ENCODE data around the gene PCYT1B. TPM values are rescaled to one million over a fixed set of nuclear protein-coding genes. Genes with fewer than 3 reads are reported as not detected.

PCYT1B gene
- polyA plus RNA-seq, 3 donors: 0.15 TPM; not detected in 2

DNA sequence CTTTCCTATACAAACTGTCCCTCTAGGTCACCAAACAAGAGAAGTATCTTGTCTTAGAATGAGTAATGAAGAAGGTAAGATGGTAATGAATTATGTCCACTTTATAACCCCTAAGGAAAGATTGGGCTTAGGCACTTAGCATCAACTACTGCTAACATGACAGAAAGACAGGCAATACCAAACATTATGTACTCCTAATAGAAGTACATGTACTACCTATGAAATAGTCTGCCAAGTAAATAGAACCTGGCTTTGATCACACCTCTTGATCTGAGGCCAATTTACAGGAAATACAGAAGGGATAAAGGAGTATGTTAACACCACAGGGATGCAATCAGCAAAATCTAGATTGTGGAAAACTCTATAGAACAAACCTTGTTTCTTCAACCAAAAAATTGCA, 14.1 kb upstream of the PCYT1B start:
- Histone ChIP-seq H3K9ac (ENCODE audit: insufficient read depth, low read length, poor library complexity, severe bottlenecking) (no peak overlapping the region), H2AFZ (ENCODE audit: insufficient read depth, low read depth, low read length, poor library complexity, severe bottlenecking) (no peak overlapping the region), H3K27me3 (ENCODE audit: control insufficient read depth in 2 of 2, insufficient read depth in 2 of 2, low read length in 2 of 2) (peaks cover 0 to 3% of the 10 kb centered on the region in 2 donors), H3K4me1 (ENCODE audit: control insufficient read depth in 1 of 2, insufficient read depth in 2 of 2, low read length in 2 of 2) (no peaks in the 10 kb centered on the region), H3K36me3 (replicated peaks in 1 of 2; ENCODE audit: control insufficient read depth in 1 of 2, insufficient read depth in 2 of 2, low read length in 2 of 2) (no peaks in the 10 kb centered on the region), H3K79me2 (ENCODE audit: insufficient read depth, low read length) (no peaks in the 10 kb centered on the region), H3K4me3 (replicated peaks in 1 of 3; ENCODE audit: low read depth in 2 of 3, low read length in 3 of 3) (no peak overlapping the region), H3K4me2 (replicated peaks; ENCODE audit: extremely low read depth, low read length, poor library complexity, severe bottlenecking) (no peak overlapping the region), H3K27ac (ENCODE audit: low read depth in 1 of 2, low read length in 2 of 2) (no peak overlapping the region), H3K9me3 (replicated peaks in 1 of 2; ENCODE audit: control insufficient read depth in 1 of 2, insufficient read depth in 1 of 2, low read length in 2 of 2) (no peaks in the 10 kb centered on the region), H4K20me1 (ENCODE audit: insufficient read depth, low read length) (no peaks in the 10 kb centered on the region)
- H3K27ac Mint-ChIP-seq: no peak overlapping the region
- intact Hi-C loops (cut with micrococcal nuclease): no loop called here
- H3K27me3 Mint-ChIP-seq (ENCODE audit: low read depth in 3 of 3): peaks cover 2 to 8% (median 3%) of the 10 kb centered on the region in 3 donors
- TF ChIP-seq, protein P1, sequence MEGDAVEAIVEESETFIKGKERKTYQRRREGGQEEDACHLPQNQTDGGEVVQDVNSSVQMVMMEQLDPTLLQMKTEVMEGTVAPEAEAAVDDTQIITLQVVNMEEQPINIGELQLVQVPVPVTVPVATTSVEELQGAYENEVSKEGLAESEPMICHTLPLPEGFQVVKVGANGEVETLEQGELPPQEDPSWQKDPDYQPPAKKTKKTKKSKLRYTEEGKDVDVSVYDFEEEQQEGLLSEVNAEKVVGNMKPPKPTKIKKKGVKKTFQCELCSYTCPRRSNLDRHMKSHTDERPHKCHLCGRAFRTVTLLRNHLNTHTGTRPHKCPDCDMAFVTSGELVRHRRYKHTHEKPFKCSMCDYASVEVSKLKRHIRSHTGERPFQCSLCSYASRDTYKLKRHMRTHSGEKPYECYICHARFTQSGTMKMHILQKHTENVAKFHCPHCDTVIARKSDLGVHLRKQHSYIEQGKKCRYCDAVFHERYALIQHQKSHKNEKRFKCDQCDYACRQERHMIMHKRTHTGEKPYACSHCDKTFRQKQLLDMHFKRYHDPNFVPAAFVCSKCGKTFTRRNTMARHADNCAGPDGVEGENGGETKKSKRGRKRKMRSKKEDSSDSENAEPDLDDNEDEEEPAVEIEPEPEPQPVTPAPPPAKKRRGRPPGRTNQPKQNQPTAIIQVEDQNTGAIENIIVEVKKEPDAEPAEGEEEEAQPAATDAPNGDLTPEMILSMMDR (IDR thresholded peaks at IDR 0.05): no peak
- no peaks in the 10 kb centered on the region for H3K36me3 Mint-ChIP-seq
- DNase-seq: no peak
- H3K4me1 Mint-ChIP-seq: no peaks in the 10 kb centered on the region
- no peaks in the 10 kb centered on the region for H3K9me3 Mint-ChIP-seq
- no peak overlapping the region for H3K4me3 Mint-ChIP-seq

DNA sequence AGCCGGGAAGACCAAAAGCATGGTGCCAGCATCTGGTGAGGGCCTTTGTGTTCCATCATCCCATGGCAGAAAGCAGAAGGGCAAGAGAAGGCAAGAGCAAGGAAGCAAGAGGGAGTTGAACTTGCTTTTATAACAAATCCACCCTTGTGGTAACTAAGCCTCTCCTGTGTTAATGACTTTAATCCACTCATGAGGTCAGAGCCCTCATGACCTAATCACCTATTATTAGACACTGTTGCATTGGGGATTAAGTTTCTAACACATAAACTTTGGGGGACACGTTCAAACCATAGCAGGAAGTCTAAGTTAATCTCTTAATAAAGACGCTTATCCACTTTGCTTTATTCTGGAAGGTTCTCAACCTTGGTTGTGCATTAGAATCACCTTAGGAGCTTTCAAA, 12.5 kb upstream of the PCYT1B start:
- Mint-ChIP-seq H3K27ac (no peak overlapping the region), H3K27me3 (ENCODE audit: low read depth in 3 of 3) (peaks cover 0 to 7% (median 2%) of the 10 kb centered on the region in 3 donors), H3K4me1 (no peaks in the 10 kb centered on the region), H3K4me3 (no peak overlapping the region), H3K36me3 (no peaks in the 10 kb centered on the region), H3K9me3 (no peaks in the 10 kb centered on the region)
- no peak overlapping the region for H3K4me2 ChIP-seq (replicated peaks; ENCODE audit: extremely low read depth, low read length, poor library complexity, severe bottlenecking)
- no peak overlapping the region for H2AFZ ChIP-seq (ENCODE audit: insufficient read depth, low read depth, low read length, poor library complexity, severe bottlenecking)
- H3K79me2 ChIP-seq (ENCODE audit: insufficient read depth, low read length): no peaks in the 10 kb centered on the region
- no peaks in the 10 kb centered on the region for H4K20me1 ChIP-seq (ENCODE audit: insufficient read depth, low read length)
- no peak overlapping the region for H3K4me3 ChIP-seq (replicated peaks in 1 of 3; ENCODE audit: low read depth in 2 of 3, low read length in 3 of 3)
- no peak overlapping the region for H3K9ac ChIP-seq (ENCODE audit: insufficient read depth, low read length, poor library complexity, severe bottlenecking)
- no peak for DNase-seq
- H3K36me3 ChIP-seq (replicated peaks in 1 of 2; ENCODE audit: control insufficient read depth in 1 of 2, insufficient read depth in 2 of 2, low read length in 2 of 2): no peaks in the 10 kb centered on the region
- intact Hi-C loops (cut with micrococcal nuclease): no loop called here
- H3K4me1 ChIP-seq (ENCODE audit: control insufficient read depth in 1 of 2, insufficient read depth in 2 of 2, low read length in 2 of 2): no peaks in the 10 kb centered on the region
- peaks cover 0 to 3% of the 10 kb centered on the region in 2 donors for H3K27me3 ChIP-seq (ENCODE audit: control insufficient read depth in 2 of 2, insufficient read depth in 2 of 2, low read length in 2 of 2)
- no CpG with 5 or more reads among the region's 3 CpGs for WGBS (ENCODE audit: insufficient coverage)
- no peak overlapping the region for H3K27ac ChIP-seq (ENCODE audit: low read depth in 1 of 2, low read length in 2 of 2)
- no peaks in the 10 kb centered on the region for H3K9me3 ChIP-seq (replicated peaks in 1 of 2; ENCODE audit: control insufficient read depth in 1 of 2, insufficient read depth in 1 of 2, low read length in 2 of 2)
- TF ChIP-seq, protein P1 (IDR thresholded peaks at IDR 0.05): no peak

Data from CD14-positive monocyte (primary cell).